ENCODE data around the gene SWSAP1.

DNA sequence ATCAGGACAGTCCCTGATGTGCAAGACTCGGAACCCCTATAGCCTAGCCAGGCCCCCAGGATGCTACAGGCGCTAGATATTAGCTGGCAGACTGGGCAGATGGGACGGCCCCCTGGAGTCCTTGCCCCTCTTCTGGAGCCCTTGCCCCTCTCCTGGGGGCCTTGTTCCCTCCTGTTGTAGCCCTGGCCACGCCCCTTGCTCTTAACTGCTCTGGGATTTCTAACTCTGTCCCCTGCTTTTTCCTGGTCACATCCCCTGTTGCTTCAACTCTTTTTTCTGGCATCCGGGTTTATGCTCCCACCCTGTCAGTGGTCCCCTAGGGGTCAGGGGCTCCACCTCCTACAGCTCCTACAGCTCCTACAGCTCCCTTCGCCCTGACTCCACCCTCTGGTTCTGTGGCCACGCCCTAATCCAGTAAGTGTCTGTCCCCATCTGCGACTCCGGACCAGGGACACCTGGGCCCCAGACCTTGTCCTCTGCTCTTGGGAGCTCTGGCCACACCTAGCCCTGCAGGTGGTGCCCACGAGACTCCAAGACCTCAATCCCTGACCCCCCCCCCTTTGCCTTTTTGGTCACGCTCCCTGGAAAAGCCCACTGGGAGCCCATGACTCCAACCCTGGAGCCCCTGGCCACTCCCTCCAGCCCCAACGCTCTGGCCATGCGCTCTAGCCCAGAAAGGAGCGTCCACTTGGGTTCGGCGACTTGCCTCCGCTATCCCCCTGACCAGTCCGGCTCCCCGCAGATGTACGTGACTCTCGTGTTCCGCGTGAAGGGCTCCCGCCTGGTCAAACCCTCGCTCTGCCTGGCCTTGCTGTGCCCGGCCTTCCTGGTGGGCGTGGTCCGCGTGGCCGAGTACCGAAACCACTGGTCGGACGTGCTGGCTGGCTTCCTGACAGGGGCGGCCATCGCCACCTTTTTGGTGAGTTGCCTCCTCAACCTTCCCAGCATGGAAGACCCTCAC lies 12.4 kb upstream of the SWSAP1 start:
- TF ChIP-seq RAD21 (IDR thresholded peaks at IDR 0.05; ENCODE audit: low read depth): no peak
- TF ChIP-seq NFIC (IDR thresholded peaks at IDR 0.05): no peak
- TF ChIP-seq, protein P1, sequence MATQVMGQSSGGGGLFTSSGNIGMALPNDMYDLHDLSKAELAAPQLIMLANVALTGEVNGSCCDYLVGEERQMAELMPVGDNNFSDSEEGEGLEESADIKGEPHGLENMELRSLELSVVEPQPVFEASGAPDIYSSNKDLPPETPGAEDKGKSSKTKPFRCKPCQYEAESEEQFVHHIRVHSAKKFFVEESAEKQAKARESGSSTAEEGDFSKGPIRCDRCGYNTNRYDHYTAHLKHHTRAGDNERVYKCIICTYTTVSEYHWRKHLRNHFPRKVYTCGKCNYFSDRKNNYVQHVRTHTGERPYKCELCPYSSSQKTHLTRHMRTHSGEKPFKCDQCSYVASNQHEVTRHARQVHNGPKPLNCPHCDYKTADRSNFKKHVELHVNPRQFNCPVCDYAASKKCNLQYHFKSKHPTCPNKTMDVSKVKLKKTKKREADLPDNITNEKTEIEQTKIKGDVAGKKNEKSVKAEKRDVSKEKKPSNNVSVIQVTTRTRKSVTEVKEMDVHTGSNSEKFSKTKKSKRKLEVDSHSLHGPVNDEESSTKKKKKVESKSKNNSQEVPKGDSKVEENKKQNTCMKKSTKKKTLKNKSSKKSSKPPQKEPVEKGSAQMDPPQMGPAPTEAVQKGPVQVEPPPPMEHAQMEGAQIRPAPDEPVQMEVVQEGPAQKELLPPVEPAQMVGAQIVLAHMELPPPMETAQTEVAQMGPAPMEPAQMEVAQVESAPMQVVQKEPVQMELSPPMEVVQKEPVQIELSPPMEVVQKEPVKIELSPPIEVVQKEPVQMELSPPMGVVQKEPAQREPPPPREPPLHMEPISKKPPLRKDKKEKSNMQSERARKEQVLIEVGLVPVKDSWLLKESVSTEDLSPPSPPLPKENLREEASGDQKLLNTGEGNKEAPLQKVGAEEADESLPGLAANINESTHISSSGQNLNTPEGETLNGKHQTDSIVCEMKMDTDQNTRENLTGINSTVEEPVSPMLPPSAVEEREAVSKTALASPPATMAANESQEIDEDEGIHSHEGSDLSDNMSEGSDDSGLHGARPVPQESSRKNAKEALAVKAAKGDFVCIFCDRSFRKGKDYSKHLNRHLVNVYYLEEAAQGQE (IDR thresholded peaks at IDR 0.05; ENCODE audit: low read depth): no peak
- no peak for TF ChIP-seq EP300 (IDR thresholded peaks at IDR 0.05; ENCODE audit: borderline replicate concordance)
- TF ChIP-seq CEBPB (IDR thresholded peaks at IDR 0.05): no peak
- TF ChIP-seq, protein P2, sequence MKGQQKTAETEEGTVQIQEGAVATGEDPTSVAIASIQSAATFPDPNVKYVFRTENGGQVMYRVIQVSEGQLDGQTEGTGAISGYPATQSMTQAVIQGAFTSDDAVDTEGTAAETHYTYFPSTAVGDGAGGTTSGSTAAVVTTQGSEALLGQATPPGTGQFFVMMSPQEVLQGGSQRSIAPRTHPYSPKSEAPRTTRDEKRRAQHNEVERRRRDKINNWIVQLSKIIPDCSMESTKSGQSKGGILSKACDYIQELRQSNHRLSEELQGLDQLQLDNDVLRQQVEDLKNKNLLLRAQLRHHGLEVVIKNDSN (IDR thresholded peaks at IDR 0.05): no peak
- no peak for TF ChIP-seq EGR1 (IDR thresholded peaks at IDR 0.05)
